ENCODE measurements around the gene FN1. TPM values are rescaled to one million over a fixed set of nuclear protein-coding genes. Genes with fewer than 3 reads are reported as not detected.

FN1 gene
- total and polyA plus RNA-seq, 2 of the 8 experiments (the other 6 are each of a cell fraction or from before 2014, with no cell fraction given): 42.9 to 109 TPM

- Histone ChIP-seq H3K79me1 (ENCODE audit: low read depth, low read length) (no peaks in the 10 kb centered on the region; the same call in 1 of the 2 replicates), H3K14ac (ENCODE audit: insufficient read length) (no peak overlapping the region), H2BK20ac (ENCODE audit: low read length) (no peak overlapping the region), H3K4me1 (replicated peaks in 1 of 4; ENCODE audit: control insufficient read depth in 3 of 4, insufficient read depth in 4 of 4, low read length in 3 of 4) (no peaks in the 10 kb centered on the region), H2BK120ac (replicated peaks; ENCODE audit: low read depth, low read length) (no peak overlapping the region), H3K9me3 (ENCODE audit: insufficient read depth in 2 of 2, low read depth in 1 of 2, low read length in 1 of 2) (no peaks in the 10 kb centered on the region), H3K4me3 (ENCODE audit: extremely low read depth in 1 of 4, insufficient read depth in 2 of 4, low read depth in 3 of 4, low read length in 4 of 4) (no peak overlapping the region), H3K36me3 (ENCODE audit: control insufficient read depth in 2 of 4, insufficient read depth in 4 of 4, low read length in 3 of 4) (peaks cover 7 to 82% (median 42%) of the 10 kb centered on the region in 4 experiments; a peak in 7 of 8 replicates), H3K4me2 (ENCODE audit: insufficient read depth in 1 of 2, low read depth in 2 of 2, low read length in 2 of 2) (no peak overlapping the region), H2BK12ac (ENCODE audit: low read depth, low read length) (no peak overlapping the region), H2BK15ac (ENCODE audit: low read length) (no peak overlapping the region), H4K20me1 (replicated peaks in 1 of 2; ENCODE audit: control insufficient read depth in 1 of 2, insufficient read depth in 2 of 2, low read length in 2 of 2) (peaks cover 0 to 5% of the 10 kb centered on the region in 2 experiments), H3K79me2 (ENCODE audit: control insufficient read depth in 1 of 2, insufficient read depth in 2 of 2, low read length in 2 of 2) (peaks cover 0 to 63% of the 10 kb centered on the region in 2 experiments; a peak in 2 of 4 replicates), H4K5ac (ENCODE audit: insufficient read length, low read depth, low read length) (no peak overlapping the region), H3K18ac (ENCODE audit: extremely low read depth, low read length) (no peak overlapping the region), H4K91ac (replicated peaks; ENCODE audit: insufficient read length, low read length) (no peak overlapping the region), H4K8ac (ENCODE audit: extremely low read depth, insufficient read depth, low read length) (no peak overlapping the region), H3K9ac (replicated peaks in 1 of 4; ENCODE audit: extremely low read depth in 1 of 4, low read depth in 3 of 4, low read length in 3 of 4) (no peak overlapping the region), H3K56ac (replicated peaks; ENCODE audit: insufficient read length, low read depth, low read length) (no peak overlapping the region), H2AFZ (ENCODE audit: low read length) (no peak overlapping the region), H3K23ac (ENCODE audit: insufficient read length) (no peak overlapping the region), H3K27me3 (replicated peaks in 1 of 4; ENCODE audit: control insufficient read depth in 3 of 4, extremely low read depth in 1 of 4, insufficient read depth in 3 of 4, low read length in 3 of 4) (no peaks in the 10 kb centered on the region), H3K4ac (replicated peaks; ENCODE audit: insufficient read length, low read depth, low read length) (no peak overlapping the region), H3K27ac (ENCODE audit: low read depth, low read length) (no peak overlapping the region), H2AK5ac (ENCODE audit: low read depth, low read length) (no peak overlapping the region), H2BK5ac (ENCODE audit: low read depth, low read length) (no peak overlapping the region), H3K23me2 (ENCODE audit: low read depth, low read length) (no peaks in the 10 kb centered on the region)
- TF ChIP-seq JUN (IDR thresholded peaks at IDR 0.05; ENCODE audit: low read depth, low read length): no peak
- TF ChIP-seq YY1 (IDR thresholded peaks at IDR 0.05; ENCODE audit: low read depth, low read length): no peak
- TF ChIP-seq KDM4A (IDR thresholded peaks at IDR 0.05; ENCODE audit: low read depth, low read length, severe bottlenecking): no peak
- FAIRE-seq: no peak
- 95% methylated on average over 5 of the region's 5 CpGs; no CpG with 5 or more reads in 1 of the 2 experiments for WGBS, 2 experiments (ENCODE audit: extremely low coverage in 1 of 2, insufficient coverage in 1 of 2, insufficient read length in 1 of 2, insufficient replicate concordance in 2 of 2, low coverage in 1 of 2, low lambda C conversion rate in 2 of 2, missing lambda C conversion rate in 1 of 2)
- CTCF ChIA-PET (ENCODE audit: partially characterized antibody): no interaction called here
- POLR2A ChIA-PET (ENCODE audit: partially characterized antibody): interaction anchor here (0.8 to 1.7 kb wide), 2 partner anchors 8 to 12 kb away, joined by 3 to 5 read pairs; partner anchors contain the start of gene ATIC
- DNase-seq (ENCODE audit: low read depth in 1 of 2, low spot score in 2 of 2): no peak
Observed at GRCh38 chr2:215319500-215319899, 116.4 kb downstream of the FN1 start.
